ENCODE data around the gene JPH3. TPM values are rescaled to one million over a fixed set of nuclear protein-coding genes. Genes with fewer than 3 reads are reported as not detected.

The JPH3 gene
- total RNA-seq, 4 donors from 2014 or later = 0.22 to 1.1 (median 0.29) TPM; not detected in 1

- 33% methylated on average over 6 to 7 of the region's 7 CpGs for WGBS, 2 donors
- peak; percentile 32 to 33 for DNase-seq
- H3K27me3 ChIP-seq = no peaks in the 10 kb centered on the region
- H3K4me3 ChIP-seq (replicated peaks in 1 of 3) = no peak overlapping the region
- TF ChIP-seq CTCF (IDR thresholded peaks at IDR 0.05) = no peak
- TF ChIP-seq POLR2A (IDR thresholded peaks at IDR 0.05) = no peak
- H3K27ac ChIP-seq = peak overlapping the region in 2 of 3 donors; percentile 43 to 63
- no peaks in the 10 kb centered on the region for H3K9me3 ChIP-seq
- peaks cover 0 to 4% of the 10 kb centered on the region in 2 donors for H3K4me1 ChIP-seq
- intact Hi-C loops (cut with DNase I) = no loop called here
- no peaks in the 10 kb centered on the region for H3K36me3 ChIP-seq
These were observed 45.3 kb upstream of the JPH3 start for GRCh38 chr16:87556941-87557459.

GRCh38 chr16:87558682-87559081 lies 43.6 kb upstream of the JPH3 start:
- intact Hi-C loops (cut with DNase I) = no loop called here

GRCh38 chr16:87559945-87560344 lies 42.4 kb upstream of the JPH3 start:
- no peak for DNase-seq
- WGBS, 2 donors = 66 to 70% methylated on average over 17 of the region's 17 CpGs
- H3K4me1 ChIP-seq = peaks cover 0 to 4% of the 10 kb centered on the region in 2 donors
- H3K9me3 ChIP-seq = no peaks in the 10 kb centered on the region
- intact Hi-C loops (cut with DNase I) = no loop called here
- no peaks in the 10 kb centered on the region for H3K27me3 ChIP-seq
- H3K27ac ChIP-seq = no peak overlapping the region
- TF ChIP-seq POLR2A (IDR thresholded peaks at IDR 0.05) (no peak), CTCF (IDR thresholded peaks at IDR 0.05) (no peak)
- no peak overlapping the region for H3K4me3 ChIP-seq (replicated peaks in 1 of 3)
- H3K36me3 ChIP-seq = no peaks in the 10 kb centered on the region

More at GRCh38 chr16:87558682-87559081, 43.6 kb upstream of the JPH3 start:
- peaks cover 0 to 4% of the 10 kb centered on the region in 2 donors for H3K4me1 ChIP-seq
- TF ChIP-seq POLR2A (IDR thresholded peaks at IDR 0.05) (no peak), CTCF (IDR thresholded peaks at IDR 0.05) (no peak)
- no peaks in the 10 kb centered on the region for H3K9me3 ChIP-seq
- H3K4me3 ChIP-seq (replicated peaks in 1 of 3) = no peak overlapping the region
- DNase-seq = no peak
- no peaks in the 10 kb centered on the region for H3K27me3 ChIP-seq
- H3K27ac ChIP-seq = no peak overlapping the region
- WGBS, 2 donors = 88 to 91% methylated on average over 3 of the region's 3 CpGs
- H3K36me3 ChIP-seq = no peaks in the 10 kb centered on the region

- H3K4me3 ChIP-seq (replicated peaks in 1 of 3) = no peak overlapping the region
- H3K4me1 ChIP-seq = peaks cover 0 to 4% of the 10 kb centered on the region in 2 donors
- H3K27me3 ChIP-seq = no peaks in the 10 kb centered on the region
- 77 to 81% methylated on average over 12 of the region's 12 CpGs for WGBS, 2 donors
- H3K36me3 ChIP-seq = no peaks in the 10 kb centered on the region
- H3K9me3 ChIP-seq = no peaks in the 10 kb centered on the region
- DNase-seq = no peak
- intact Hi-C loops (cut with DNase I) = no loop called here
- TF ChIP-seq CTCF (IDR thresholded peaks at IDR 0.05) (no peak), POLR2A (IDR thresholded peaks at IDR 0.05) (no peak)
- no peak overlapping the region for H3K27ac ChIP-seq
These were observed 41.7 kb upstream of the JPH3 start for GRCh38 chr16:87560428-87561199.
